ENCODE results near the gene YPEL4. TPM values are rescaled to one million over a fixed set of nuclear protein-coding genes. Genes with fewer than 3 reads are reported as not detected.

The YPEL4 gene
- total RNA-seq, 1 experiment from 2014 or later, result 0.16 TPM

Small RNA genes within 50 kb of the gene (microRNA-seq; reads per million reads assigned to microRNA genes)
- 5,547 reads per million, percentile 94 among the genes with 10 or more reads in this experiment for gene MIR130A

Other genes with a start within 250 kb of the YPEL4 start
- 96.6 and 112 TPM in 2 replicates for gene SLC43A3, start 222.8 kb downstream of the YPEL4 start, total RNA-seq (2022)
- gene RTN4RL2, start 189.4 kb downstream of the YPEL4 start, total RNA-seq (2022), result 2.0 and 3.2 TPM in 2 replicates
- 1.7 and 3.2 TPM in 2 replicates for gene SLC43A1, start 134.2 kb downstream of the YPEL4 start, total RNA-seq (2022)
- gene TIMM10, start 119.2 kb downstream of the YPEL4 start, total RNA-seq (2022), result 52.2 and 80.3 TPM in 2 replicates
- gene SMTNL1, start 112.3 kb downstream of the YPEL4 start, total RNA-seq (2022), result not detected in 2 replicates
- gene UBE2L6, start 82.2 kb downstream of the YPEL4 start, total RNA-seq (2022), result 17.0 and 17.3 TPM in 2 replicates
- gene SERPING1, start 52.2 kb downstream of the YPEL4 start, total RNA-seq (2022), result 1.1 TPM in 1 of 2 replicates, not detected in the other
- gene CLP1, start 7.8 kb upstream of the YPEL4 start, total RNA-seq (2022), result 8.6 and 9.2 TPM in 2 replicates
- 73.8 and 74.6 TPM in 2 replicates for gene ZDHHC5, start 18.2 kb upstream of the YPEL4 start, total RNA-seq (2022)
- gene MED19, start 62.3 kb upstream of the YPEL4 start, total RNA-seq (2022), result 32.3 and 36.2 TPM in 2 replicates
- gene TMX2, start 62.7 kb upstream of the YPEL4 start, total RNA-seq (2022), result 145 and 161 TPM in 2 replicates
- 60.3 and 84.5 TPM in 2 replicates for gene SELENOH, start 91.6 kb upstream of the YPEL4 start, total RNA-seq (2022)
- gene BTBD18, start 101.9 kb upstream of the YPEL4 start, total RNA-seq (2022), result not detected in 2 replicates
- 114 and 118 TPM in 2 replicates for gene CTNND1, start 111.9 kb upstream of the YPEL4 start, total RNA-seq (2022)